ENCODE data around the gene MYO1F.

Gene MYO1F

GRCh38 chr19:8487137-8487851, 89.9 kb downstream of the MYO1F start:
- DNase-seq (ENCODE audit: low read depth in 2 of 2) = no peak
- H3K4me3 ChIP-seq (replicated peaks in 1 of 2; ENCODE audit: low read depth in 2 of 2, low read length in 2 of 2) = no peak overlapping the region
- TF ChIP-seq CTCF (IDR thresholded peaks at IDR 0.05; ENCODE audit: low read depth, low read length) = no peak

- no peak for DNase-seq (ENCODE audit: low read depth in 2 of 2)
- no peak for TF ChIP-seq CTCF (IDR thresholded peaks at IDR 0.05; ENCODE audit: low read depth, low read length)
- no peak overlapping the region for H3K4me3 ChIP-seq (replicated peaks in 1 of 2; ENCODE audit: low read depth in 2 of 2, low read length in 2 of 2)
These were observed 90.5 kb downstream of the MYO1F start for GRCh38 chr19:8486661-8487136.

GRCh38 chr19:8485561-8486371, 91.5 kb downstream of the MYO1F start:
- H3K4me3 ChIP-seq (replicated peaks in 1 of 2; ENCODE audit: low read depth in 2 of 2, low read length in 2 of 2) = no peak overlapping the region
- no peak for TF ChIP-seq CTCF (IDR thresholded peaks at IDR 0.05; ENCODE audit: low read depth, low read length)
- DNase-seq (ENCODE audit: low read depth in 2 of 2) = no peak

- no peak for DNase-seq (ENCODE audit: low read depth in 2 of 2)
- no peak for TF ChIP-seq CTCF (IDR thresholded peaks at IDR 0.05; ENCODE audit: low read depth, low read length)
- H3K4me3 ChIP-seq (replicated peaks in 1 of 2; ENCODE audit: low read depth in 2 of 2, low read length in 2 of 2) = no peak overlapping the region
These were observed 92.8 kb downstream of the MYO1F start for GRCh38 chr19:8484331-8484894.

GRCh38 chr19:8483165-8483564, 94.1 kb downstream of the MYO1F start:
- no peak for TF ChIP-seq CTCF (IDR thresholded peaks at IDR 0.05; ENCODE audit: low read depth, low read length)
- H3K4me3 ChIP-seq (replicated peaks in 1 of 2; ENCODE audit: low read depth in 2 of 2, low read length in 2 of 2) = no peak overlapping the region
- DNase-seq (ENCODE audit: low read depth in 2 of 2) = no peak

- DNase-seq (ENCODE audit: low read depth in 2 of 2) = no peak
- no peak for TF ChIP-seq CTCF (IDR thresholded peaks at IDR 0.05; ENCODE audit: low read depth, low read length)
- H3K4me3 ChIP-seq (replicated peaks in 1 of 2; ENCODE audit: low read depth in 2 of 2, low read length in 2 of 2) = no peak overlapping the region
These were observed 94.5 kb downstream of the MYO1F start for GRCh38 chr19:8482696-8483095.
